IMR-90 (cell line): ENCODE results near the gene ZFYVE28. TPM values are rescaled to one million over a fixed set of nuclear protein-coding genes. Genes with fewer than 3 reads are reported as not detected.

Experiments used
- ATAC-seq: fragments of 200-7000 bp; cut with Tn5 transposase; 2 replicates; pipeline ENCODE4 v1.9.1; 2020; ENCODE audit warnings: low read depth, mild to moderate bottlenecking, moderate library complexity
- BruUV-seq: library from RNA; stranded (reverse); fragments of 400-500 nt; replicated peaks from 2 replicates; lab custom pipeline; 2021; lab: Mats Ljungman, UMichigan
- CTCF ChIA-PET: fragments of 300-600 bp; formaldehyde crosslinking; extraction: SDS; loops from one replicate; lab custom pipeline; 2021; ENCODE audit warnings: antibody characterized with exemption; lab: Yijun Ruan, JAX
- POLR2A ChIA-PET: fragments of 300-600 bp; sonication (Branson Sonifier 250); formaldehyde crosslinking; loops from one replicate; lab custom pipeline; 2022; ENCODE audit warnings: antibody characterized with exemption; ENCODE audit not compliant: unreplicated experiment; lab: Charles Lee
- DNase-seq: peaks from one replicate; pipeline ENCODE4 v3.0.0; 2013
- H2AFZ ChIP-seq: replicated peaks from 2 replicates; pipeline ENCODE3; 2013; ENCODE audit warnings: low read length, mild to moderate bottlenecking; ENCODE audit not compliant: poor library complexity
- H2AK5ac ChIP-seq: 2 replicates; pipeline ENCODE4 v1.6.1; 2013; ENCODE audit warnings: low read depth, low read length, inconsistent platforms
- H2AK9ac ChIP-seq: replicated peaks from 2 replicates; pipeline ENCODE3; 2013; ENCODE audit warnings: mild to moderate bottlenecking, low read depth, low read length, moderate library complexity; ENCODE audit not compliant: poor library complexity
- H2BK120ac ChIP-seq: 2 replicates; pipeline ENCODE4 v1.6.1; 2013; ENCODE audit warnings: low read depth, low read length, inconsistent platforms
- H2BK15ac ChIP-seq: 3 replicates; pipeline ENCODE4 v1.6.1; 2013; ENCODE audit warnings: low read depth, low read length, inconsistent platforms
- H2BK20ac ChIP-seq: 2 replicates; pipeline ENCODE4 v1.6.1; 2013; ENCODE audit warnings: low read depth, mild to moderate bottlenecking, inconsistent platforms, low read length, moderate library complexity
- H2BK5ac ChIP-seq: 2 replicates; pipeline ENCODE4 v1.6.1; 2013; ENCODE audit warnings: mild to moderate bottlenecking, low read depth, low read length, inconsistent platforms; ENCODE audit not compliant: poor library complexity, severe bottlenecking
- H3K14ac ChIP-seq: replicated peaks from 2 replicates; pipeline ENCODE4 v1.6.1; 2013; ENCODE audit warnings: low read depth, low read length, inconsistent platforms
- H3K18ac ChIP-seq: 2 replicates; pipeline ENCODE4 v1.6.1; 2013; ENCODE audit warnings: low read depth, low read length, control low read depth
- H3K23ac ChIP-seq: 2 replicates; pipeline ENCODE4 v1.6.1; 2013; ENCODE audit warnings: low read depth, low read length, inconsistent platforms
- H3K27ac ChIP-seq: 2 replicates; pipeline ENCODE4 v1.5.1; 2013; ENCODE audit warnings: mild to moderate bottlenecking, control low read depth, low read length; ENCODE audit not compliant: insufficient read depth
- H3K27me3 ChIP-seq: 2 replicates; pipeline ENCODE4 v1.6.1; 2013; ENCODE audit warnings: low read length; ENCODE audit not compliant: control insufficient read depth, insufficient read depth
- H3K36me3 ChIP-seq: 2 replicates; pipeline ENCODE4 v1.6.1; 2013; ENCODE audit warnings: low read length, mixed read lengths; ENCODE audit not compliant: control insufficient read depth, insufficient read depth
- H3K4ac ChIP-seq: 2 replicates; pipeline ENCODE4 v1.6.1; 2013; ENCODE audit warnings: low read depth, low read length, inconsistent platforms
- H3K4me1 ChIP-seq: 2 replicates; pipeline ENCODE4 v1.6.1; 2013; ENCODE audit warnings: low read length, mixed read lengths; ENCODE audit not compliant: control insufficient read depth, insufficient read depth
- H3K4me2 ChIP-seq: 2 replicates; pipeline ENCODE4 v1.6.1; 2013; ENCODE audit warnings: low read depth, mild to moderate bottlenecking, control low read depth, low read length, moderate library complexity
- H3K4me3 ChIP-seq: 2 replicates; pipeline ENCODE4 v1.5.1; 2013; ENCODE audit warnings: low read depth, mild to moderate bottlenecking, control low read depth, low read length, moderate library complexity; ENCODE audit not compliant: insufficient read depth
- H3K56ac ChIP-seq: 2 replicates; pipeline ENCODE4 v1.6.1; 2013; ENCODE audit warnings: low read length, inconsistent platforms; ENCODE audit not compliant: insufficient read depth; ENCODE audit errors: extremely low read depth
- H3K79me1 ChIP-seq, 2 experiments: 2 replicates each; pipeline ENCODE4 v1.6.1; 2013; ENCODE audit warnings: low read length in 2 of 2, inconsistent platforms in 1 of 2, low read depth in 1 of 2
- H3K9ac ChIP-seq: 2 replicates; pipeline ENCODE4 v1.6.1; 2013; ENCODE audit warnings: low read depth, low read length, control low read depth
- H3K9me1 ChIP-seq: 2 replicates; pipeline ENCODE4 v1.6.1; 2013; ENCODE audit warnings: low read length, inconsistent platforms; ENCODE audit not compliant: insufficient read depth
- H3K9me3 ChIP-seq: 2 replicates; pipeline ENCODE4 v1.6.1; 2013; ENCODE audit warnings: low read length; ENCODE audit not compliant: control insufficient read depth, insufficient read depth
- H4K20me1 ChIP-seq: 2 replicates; pipeline ENCODE4 v1.6.1; 2013; ENCODE audit warnings: low read length, inconsistent platforms; ENCODE audit not compliant: insufficient read depth
- H4K5ac ChIP-seq: 2 replicates; pipeline ENCODE4 v1.6.1; 2013; ENCODE audit warnings: mild to moderate bottlenecking, low read depth, low read length, control low read depth
- H4K8ac ChIP-seq, 2 experiments: 2 replicates each; pipeline ENCODE4 v1.6.1; 2013; ENCODE audit warnings: low read depth in 2 of 2, low read length in 2 of 2, control low read depth in 1 of 2, inconsistent platforms in 1 of 2
- H4K91ac ChIP-seq: 2 replicates; pipeline ENCODE4 v1.6.1; 2013; ENCODE audit warnings: low read depth, low read length, inconsistent platforms; ENCODE audit not compliant: insufficient read depth
- MAFK ChIP-seq: IDR thresholded peaks from 2 replicates; pipeline ENCODE4 v1.6.1; 2012; ENCODE audit warnings: low read depth, low read length, improper control_type of control experiment
- MXI1 ChIP-seq: IDR thresholded peaks from 2 replicates; pipeline ENCODE4 v1.6.1; 2012; ENCODE audit warnings: low read depth, mild to moderate bottlenecking, low read length, moderate library complexity, borderline replicate concordance
- POLR2A ChIP-seq: IDR thresholded peaks from 2 replicates; pipeline ENCODE4 v1.6.1; 2012; ENCODE audit warnings: mild to moderate bottlenecking, low read depth, low read length
- RAD21 ChIP-seq: IDR thresholded peaks from 2 replicates; pipeline ENCODE4 v1.6.1; 2012; ENCODE audit warnings: low read length, improper control_type of control experiment
- SMC3 ChIP-seq: fragments of 150-350 bp; IDR thresholded peaks from 2 replicates; pipeline ENCODE4 v1.6.1; 2016; ENCODE audit warnings: low read depth, mild to moderate bottlenecking, antibody characterized with exemption, low read length, moderate library complexity
- WGBS, 2 experiments: methylation state at CpG; one replicate each; pipeline versions ENCODE4 v1.1.5 to v1.1.7; 2013; ENCODE audit warnings: missing lambda C conversion rate in 2 of 2; ENCODE audit not compliant: insufficient read length in 1 of 2; ENCODE audit errors: extremely low coverage in 2 of 2; 5-methylcytosine and 5-hydroxymethylcytosine counted together
- dilution Hi-C: fragments of 300-500 bp; cut with HindIII; formaldehyde crosslinking; loops from one replicate; pipeline ENCODE4 v1.14.3; 2018; ENCODE audit warnings: low sequenced_read_pairs; ENCODE audit not compliant: unreplicated experiment
- in situ Hi-C: fragments of 300-500 bp; cut with MboI; formaldehyde crosslinking; loops from 3 replicates; pipeline ENCODE4 v1.14.3; 2019; ENCODE audit warnings: low sequenced_read_pairs, inconsistent platforms, mixed read lengths
- intact Hi-C: fragments of 100-400 bp; cut with micrococcal nuclease; formaldehyde crosslinking; loops from 2 replicates; pipeline ENCODE4 v1.10.0; 2022
- polyA plus RNA-seq, 3 experiments: library from polyadenylated mRNA; depleted of rRNA; stranded (reverse); fragments of >200 nt; gene quantifications; 2 replicates each; pipeline ENCODE4 v1.2.3, GENCODE V29; 2012; ENCODE audit warnings: low replicate concordance in 1 of 3
- total RNA-seq: library from RNA; depleted of rRNA; stranded (reverse); fragments of >200 nt; gene quantifications from 2 replicates; pipeline ENCODE4 v1.2.3, GENCODE V29; 2012

The ZFYVE28 gene
- total and polyA plus RNA-seq, 2 of the 4 experiments (the other 2 are of a cell fraction): 0.36 to 1.2 TPM

- no peak for TF ChIP-seq MAFK
- no peak for TF ChIP-seq POLR2A
Measured at GRCh38 chr4:2356123-2357069, 62.0 kb downstream of the ZFYVE28 start (continued).

- intact Hi-C loops: loop anchor here (1.0 to 5.0 kb wide), 2 partner anchors 92 to 134 kb away; partner anchors contain the start of gene MXD4
- ATAC-seq: no peak
- H3K14ac ChIP-seq: no peak overlapping the region
Measured at GRCh38 chr4:2354760-2355159, 63.7 kb downstream of the ZFYVE28 start.

More at GRCh38 chr4:2354760-2355159, 63.7 kb downstream of the ZFYVE28 start:
- Histone ChIP-seq H4K20me1 (peaks cover 9% of the 10 kb centered on the region), H3K23ac (no peak overlapping the region), H3K27ac (no peak overlapping the region), H2AK9ac (no peak overlapping the region), H3K36me3 (no peaks in the 10 kb centered on the region), H3K4me3 (no peak overlapping the region), H3K4me2 (no peak overlapping the region), H2BK5ac (no peak overlapping the region), H2BK120ac (no peak overlapping the region), H4K8ac (no peak overlapping the region), H2AFZ (no peak overlapping the region), H3K9ac (no peak overlapping the region), H3K9me3 (no peaks in the 10 kb centered on the region), H3K18ac (no peak overlapping the region), H3K9me1 (peaks cover 2% of the 10 kb centered on the region; the same call in 1 of the 2 replicates), H3K56ac (no peak overlapping the region), H3K4ac (no peak overlapping the region), H2BK20ac (no peak overlapping the region), H3K27me3 (peaks cover 3% of the 10 kb centered on the region), H3K79me1 (no peaks in the 10 kb centered on the region), H2BK15ac (no peak overlapping the region), H4K91ac (no peak overlapping the region), H4K5ac (no peak overlapping the region), H2AK5ac (no peak overlapping the region), H3K4me1 (no peaks in the 10 kb centered on the region)
- no peak for DNase-seq
- TF ChIP-seq MXI1 (no peak), RAD21 (no peak), SMC3 (no peak)
- ChIA-PET CTCF (no interaction called here), POLR2A (no interaction called here)
- dilution Hi-C loops (no loop called here), in situ Hi-C loops (no loop called here)
- BruUV-seq: no TSS peak
- no CpG with 5 or more reads among the region's 9 CpGs for WGBS, 2 experiments
